NCI-H524 treated with DMSO at 0.1 percent for 48 hours (cell line): ENCODE measurements around the gene APIP.
A peak's percentile ranks its signal among the peaks of the same experiment; 100 is the strongest.

Experiments used
- DNase-seq: peaks from one replicate; lab custom pipeline; 2025; lab: John Stamatoyannopoulos, UW

APIP gene

GRCh38 chr11:34916015-34916842 is at the start of gene APIP, which contains the start of gene PDHX:
Gene APIP (minus strand): TSS chr11:34916379. CDS start chr11:34916284, 95 bp downstream.
Gene PDHX (plus strand): TSS chr11:34916618. CDS start chr11:34916656, 38 bp downstream.
- peak; percentile 49 for DNase-seq

GRCh38 chr11:34964610-34965331 is 48.6 kb upstream of the APIP start:
- DNase-seq: no peak

- no peak for DNase-seq
Measured at GRCh38 chr11:34963351-34963750, 47.2 kb upstream of the APIP start.

- no peak for DNase-seq
Measured at GRCh38 chr11:34962034-34962433, 45.9 kb upstream of the APIP start.

- DNase-seq: no peak
Measured at GRCh38 chr11:34960277-34960676, 44.1 kb upstream of the APIP start.

- DNase-seq: no peak
Measured at GRCh38 chr11:34959770-34960169, 43.6 kb upstream of the APIP start.

- DNase-seq: no peak
Measured at GRCh38 chr11:34957606-34958005, 41.4 kb upstream of the APIP start.

- DNase-seq: no peak
Measured at GRCh38 chr11:34957206-34957605, 41.0 kb upstream of the APIP start.

- DNase-seq: no peak
Measured at GRCh38 chr11:34953955-34954354, 37.8 kb upstream of the APIP start.

- DNase-seq: no peak
Measured at GRCh38 chr11:34948696-34949095, 32.5 kb upstream of the APIP start.

- DNase-seq: no peak
Measured at GRCh38 chr11:34944692-34945091, 28.5 kb upstream of the APIP start.

- no peak for DNase-seq
Measured at GRCh38 chr11:34941688-34942087, 25.5 kb upstream of the APIP start.

- no peak for DNase-seq
Measured at GRCh38 chr11:34940026-34940677, 24.0 kb upstream of the APIP start.

GRCh38 chr11:34938611-34939010 is 22.4 kb upstream of the APIP start:
- no peak for DNase-seq

GRCh38 chr11:34936945-34937629 is 20.9 kb upstream of the APIP start:
- peak; percentile 63 for DNase-seq

GRCh38 chr11:34929794-34930763 is 13.9 kb upstream of the APIP start:
- DNase-seq: no peak

- DNase-seq: no peak
Measured at GRCh38 chr11:34928960-34929680, 12.9 kb upstream of the APIP start.

GRCh38 chr11:34928268-34928959 is 12.2 kb upstream of the APIP start:
- DNase-seq: no peak

GRCh38 chr11:34926831-34927132 is 10.6 kb upstream of the APIP start:
- DNase-seq: no peak
